ENCODE data around the gene SNRPD2.
"Not testable (repeated sequence)": the region's sequence is repeated elsewhere in the genome, so short reads cannot be mapped to it uniquely, and the experiment has no call there.

The SNRPD2 gene

GRCh38 chr19:45705115-45705514 is 13.4 kb upstream of the SNRPD2 start:
- DNase-seq (ENCODE audit: low spot score): no peak

- DNase-seq (ENCODE audit: low spot score): no peak
Measured at GRCh38 chr19:45701676-45702075, 9.9 kb upstream of the SNRPD2 start.

GRCh38 chr19:45693106-45693788 is 1.5 kb upstream of the SNRPD2 start:
- peak; percentile 89 for DNase-seq (ENCODE audit: low spot score)

DNA sequence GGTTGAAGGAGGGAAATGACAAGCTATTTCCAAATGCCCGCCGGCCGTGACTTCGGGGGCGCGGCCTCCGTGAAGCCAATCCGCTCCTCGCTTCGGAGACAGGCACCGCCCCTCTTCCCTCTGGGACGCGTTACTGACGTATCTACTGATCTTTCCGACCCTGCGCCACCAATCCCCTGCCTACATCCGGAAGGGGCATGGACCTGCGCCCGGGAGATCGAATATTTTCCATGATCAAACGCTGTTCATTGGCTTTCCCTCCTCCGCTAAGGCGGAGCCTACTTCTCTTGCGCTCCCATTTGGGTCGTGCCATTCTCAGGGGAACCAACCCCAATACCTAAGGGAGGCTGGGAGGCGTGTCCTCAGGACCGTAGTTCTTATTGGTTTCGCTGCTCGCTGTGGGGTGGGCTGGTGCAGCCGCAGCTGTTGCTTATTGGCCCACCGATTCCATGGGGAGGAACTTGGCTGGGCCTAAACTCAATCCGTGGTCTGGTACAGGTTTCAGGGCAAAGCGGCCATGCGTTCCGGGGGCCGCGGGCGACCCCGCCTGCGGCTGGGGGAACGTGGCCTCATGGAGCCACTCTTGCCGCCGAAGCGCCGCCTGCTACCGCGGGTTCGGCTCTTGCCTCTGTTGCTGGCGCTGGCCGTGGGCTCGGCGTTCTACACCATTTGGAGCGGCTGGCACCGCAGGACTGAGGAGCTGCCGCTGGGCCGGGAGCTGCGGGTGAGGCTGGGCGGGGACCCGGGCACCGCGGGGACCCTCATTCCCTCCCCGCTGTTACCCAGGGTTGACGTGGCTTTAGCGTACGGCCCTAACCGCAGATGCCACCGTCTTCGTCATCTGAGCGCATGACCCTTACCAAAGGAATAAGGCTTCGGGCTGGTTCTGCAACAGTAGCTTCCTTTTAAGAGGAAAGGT is 693 bp upstream of the SNRPD2 start, which contains the start of gene QPCTL:
Gene QPCTL (plus strand): TSS at position 480 of the 919 bp plus-strand sequence. CDS start 38 bp downstream, at position 518.
- peak; percentile 98 for DNase-seq (ENCODE audit: low spot score)

DNA sequence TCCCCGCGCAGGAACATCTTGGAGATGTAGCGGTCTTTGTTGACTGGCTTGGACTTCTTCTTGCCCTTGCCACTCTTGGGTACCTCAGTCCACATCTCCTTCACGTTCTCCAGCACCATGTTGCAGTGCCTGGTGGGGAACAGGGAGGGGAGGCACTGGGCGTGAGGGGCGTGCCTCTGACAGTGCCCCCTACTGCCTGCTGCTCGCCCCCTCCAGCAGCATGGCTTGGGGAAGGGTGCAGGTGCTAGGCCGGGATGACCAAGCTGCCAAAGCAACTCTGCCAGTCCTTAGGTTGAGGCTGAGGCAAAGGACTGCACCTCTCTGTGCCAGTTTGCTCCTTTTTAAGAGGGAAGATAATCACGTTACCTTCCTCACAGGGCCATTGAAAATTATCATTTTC is 4.2 kb downstream of the SNRPD2 start:
- no peak for DNase-seq (ENCODE audit: low spot score)

DNA sequence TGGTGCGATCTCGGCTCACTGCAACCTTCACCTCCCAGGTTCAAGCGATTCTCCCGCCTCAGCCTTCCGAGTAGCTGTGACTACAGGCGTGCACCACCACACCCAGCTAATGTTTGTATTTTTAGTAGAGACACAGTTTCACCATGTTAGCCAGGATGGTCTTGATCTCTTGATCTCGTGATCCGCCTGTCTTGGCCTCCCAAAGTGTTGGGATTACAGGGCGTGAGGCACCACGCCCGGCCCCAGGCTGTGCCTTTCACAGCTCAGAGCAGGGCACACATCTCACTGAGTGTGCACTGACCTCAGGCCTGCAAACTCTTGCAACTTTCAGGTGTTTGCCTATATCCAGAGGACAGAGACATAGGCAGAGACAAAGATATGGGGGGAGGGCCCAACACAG is 6.7 kb downstream of the SNRPD2 start:
- DNase-seq (ENCODE audit: low spot score): not testable (repeated sequence)

GRCh38 chr19:45682908-45683307 is 8.8 kb downstream of the SNRPD2 start:
- no peak for DNase-seq (ENCODE audit: low spot score)

DNA sequence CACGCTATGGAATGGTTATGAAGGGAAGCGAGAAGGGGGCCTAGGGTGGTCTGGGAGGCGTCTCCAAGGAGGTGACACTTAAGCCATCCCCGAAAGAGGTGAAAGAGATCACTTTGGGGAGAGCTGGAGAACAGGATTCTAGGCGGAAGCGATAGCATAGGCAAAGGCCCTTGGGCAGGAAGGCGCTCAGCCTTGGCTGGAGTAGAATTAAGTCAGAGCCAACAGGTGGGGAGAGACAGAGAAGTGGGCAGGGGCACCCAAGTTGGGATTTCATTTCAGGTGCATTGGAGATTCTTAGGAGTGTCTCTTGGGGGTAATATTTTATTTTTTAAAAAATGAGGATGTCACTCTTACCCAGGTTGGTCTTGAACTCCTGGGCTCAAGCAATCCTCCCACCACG is 9.6 kb downstream of the SNRPD2 start:
- no peak for DNase-seq (ENCODE audit: low spot score)

DNA sequence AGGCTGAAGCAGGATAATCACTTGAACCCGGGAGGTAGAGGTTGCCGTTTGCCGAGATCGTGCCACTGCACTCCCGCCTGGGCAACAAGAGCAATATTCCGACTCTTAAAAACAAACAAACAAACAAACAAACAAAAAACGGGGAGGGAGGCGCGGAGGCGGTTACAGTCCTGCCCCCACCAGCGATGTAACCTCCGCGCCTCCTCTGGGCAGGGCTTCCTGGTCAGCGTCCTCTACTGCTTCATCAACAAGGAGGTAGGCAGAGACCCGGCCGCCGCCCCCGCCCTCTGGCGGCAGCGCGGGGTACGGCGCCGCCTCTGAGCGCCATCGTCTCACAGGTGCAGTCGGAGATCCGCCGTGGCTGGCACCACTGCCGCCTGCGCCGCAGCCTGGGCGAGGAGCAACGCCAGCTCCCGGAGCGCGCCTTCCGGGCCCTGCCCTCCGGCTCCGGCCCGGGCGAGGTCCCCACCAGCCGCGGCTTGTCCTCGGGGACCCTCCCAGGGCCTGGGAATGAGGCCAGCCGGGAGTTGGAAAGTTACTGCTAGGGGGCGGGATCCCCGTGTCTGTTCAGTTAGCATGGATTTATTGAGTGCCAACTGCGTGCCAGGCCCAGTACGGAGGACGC is 10.2 kb downstream of the SNRPD2 start:
- DNase-seq (ENCODE audit: low spot score): peak; percentile 89

DNA sequence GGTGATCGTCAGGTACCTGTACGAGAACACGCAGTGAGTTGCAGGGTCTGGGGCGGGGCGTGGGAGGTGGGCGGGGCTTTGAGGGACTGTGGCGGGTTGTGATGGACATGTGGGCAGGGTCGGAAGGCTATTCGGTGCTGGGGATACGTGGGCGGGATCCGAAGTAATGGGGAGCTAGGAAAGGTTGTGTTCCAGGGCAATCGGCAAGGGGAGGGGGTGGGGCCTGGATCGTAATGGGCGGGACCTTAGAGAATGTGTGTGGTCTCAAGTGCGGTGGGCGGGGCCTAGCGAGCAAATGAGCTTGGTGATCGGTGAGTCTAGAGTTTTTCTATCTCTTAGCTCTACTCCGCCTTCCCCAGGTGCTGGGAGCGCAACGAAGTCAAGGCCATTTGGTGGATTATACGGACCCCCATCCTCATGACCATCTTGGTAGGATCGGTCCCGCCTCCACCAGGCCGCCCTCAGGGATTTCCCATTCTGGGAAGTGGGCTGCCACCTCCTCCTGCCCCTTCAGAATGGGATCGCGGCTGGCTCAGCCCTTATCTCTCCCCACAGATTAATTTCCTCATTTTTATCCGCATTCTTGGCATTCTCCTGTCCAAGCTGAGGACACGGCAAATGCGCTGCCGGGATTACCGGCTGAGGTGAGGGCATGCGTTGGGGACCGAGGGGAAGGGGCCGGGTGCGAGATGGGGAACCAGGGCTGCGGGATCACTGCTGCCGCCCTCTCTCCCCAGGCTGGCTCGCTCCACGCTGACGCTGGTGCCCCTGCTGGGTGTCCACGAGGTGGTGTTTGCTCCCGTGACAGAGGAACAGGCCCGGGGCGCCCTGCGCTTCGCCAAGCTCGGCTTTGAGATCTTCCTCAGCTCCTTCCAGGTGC is 14.2 kb downstream of the SNRPD2 start:
- DNase-seq (ENCODE audit: low spot score): peak; percentile 61

GRCh38 chr19:45676851-45677263 is 14.9 kb downstream of the SNRPD2 start:
- no peak for DNase-seq (ENCODE audit: low spot score)

DNA sequence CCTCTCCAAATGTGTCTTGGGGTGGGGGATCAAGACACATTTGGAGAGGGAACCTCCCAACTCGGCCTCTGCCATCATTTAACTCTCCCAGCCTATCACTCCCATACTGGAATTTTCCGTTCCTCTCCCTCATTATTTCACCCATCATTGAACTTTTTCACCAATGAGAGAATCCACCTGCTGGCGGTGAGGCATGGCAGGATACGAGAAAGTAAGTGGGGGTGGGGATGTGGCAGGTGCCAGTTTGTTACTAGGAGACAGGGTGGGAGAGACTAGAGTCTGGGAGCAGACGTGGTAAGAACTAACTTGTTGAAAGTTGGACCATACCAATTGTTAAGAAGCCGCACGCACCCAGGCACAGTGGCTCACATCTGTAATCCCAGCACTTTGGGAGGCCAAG is 16.8 kb downstream of the SNRPD2 start:
- no peak for DNase-seq (ENCODE audit: low spot score)

- DNase-seq (ENCODE audit: low spot score): peak; percentile 91
Measured at GRCh38 chr19:45670670-45671453, 20.9 kb downstream of the SNRPD2 start.

- peak; percentile 38 for DNase-seq (ENCODE audit: low spot score)
Measured at GRCh38 chr19:45668342-45668871, 23.3 kb downstream of the SNRPD2 start.

- peak; percentile 76 for DNase-seq (ENCODE audit: low spot score)
Measured at GRCh38 chr19:45667620-45668341, 24.0 kb downstream of the SNRPD2 start, which contains the start of gene GIPR. Gene GIPR (plus strand): TSS chr19:45668221. CDS start chr19:45669521, 1,300 bp downstream.

GRCh38 chr19:45664575-45664974 is 27.2 kb downstream of the SNRPD2 start:
- DNase-seq (ENCODE audit: low spot score): no peak

DNA sequence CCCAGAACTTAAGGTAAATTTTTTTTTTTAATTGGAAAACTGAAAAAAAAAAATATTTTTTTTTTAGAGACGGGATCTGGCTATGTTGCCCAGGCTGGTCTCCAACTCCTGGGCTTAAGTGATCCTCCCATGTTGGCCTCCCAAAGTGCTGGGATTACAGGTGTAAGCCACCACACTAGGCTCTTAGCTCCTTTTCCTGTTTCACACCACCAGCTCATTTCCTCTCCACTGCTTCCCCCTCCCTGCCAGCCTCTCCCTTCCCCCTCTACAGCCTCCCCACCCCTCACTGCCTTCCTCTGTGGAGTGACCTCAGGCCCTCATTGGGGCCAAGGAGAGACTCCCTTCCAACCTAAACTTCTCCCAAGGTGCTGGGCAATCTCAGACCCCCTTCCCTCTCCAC is 28.0 kb downstream of the SNRPD2 start:
- no peak for DNase-seq (ENCODE audit: low spot score)

- DNase-seq (ENCODE audit: low spot score): no peak
Measured at GRCh38 chr19:45660636-45661035, 31.1 kb downstream of the SNRPD2 start.

DNA sequence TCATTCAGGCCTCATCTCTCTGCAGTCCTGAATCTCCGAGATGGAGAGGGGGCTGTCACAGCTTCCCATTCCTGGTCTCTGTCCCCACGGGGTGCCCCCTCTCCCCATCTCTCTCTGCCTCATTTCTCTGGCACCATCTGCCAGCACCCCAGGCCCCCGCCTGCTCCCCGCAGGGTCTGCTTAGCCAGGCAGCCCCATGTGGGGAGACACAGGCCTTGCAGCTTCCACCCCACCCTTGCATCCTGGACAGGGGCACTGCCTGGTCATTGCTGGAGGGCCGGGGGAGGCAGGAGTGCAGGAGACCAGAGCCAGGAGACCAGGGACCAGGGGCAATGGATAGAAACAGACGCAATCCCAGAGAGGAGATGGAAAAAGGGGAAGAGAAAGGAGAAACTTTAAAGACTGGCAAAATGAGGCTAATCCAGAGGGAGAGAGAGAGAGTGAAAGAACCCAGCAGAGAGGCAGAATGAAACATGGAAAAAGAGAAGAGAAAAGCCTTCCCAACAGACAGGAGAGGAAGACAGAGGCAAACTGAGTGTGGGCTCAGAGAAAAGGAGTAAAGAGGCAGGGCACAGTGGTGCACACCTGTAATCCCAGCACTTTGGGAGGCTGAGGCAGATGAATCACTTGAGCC is 32.5 kb downstream of the SNRPD2 start:
- no peak for DNase-seq (ENCODE audit: low spot score)
